Suprapubic skin (tissue), 3 donors: ENCODE results near the gene RALGDS.

Source experiments
- POLR2A ChIP-seq, 2 donors: fragments of 450-650 bp; IDR thresholded peaks; one replicate each; pipeline ENCODE4 v1.6.1; 2017; ENCODE audit warnings: antibody characterized with exemption in 2 of 2, mild to moderate bottlenecking in 2 of 2, moderate library complexity in 2 of 2
- TF ChIP-seq, protein P1 (sequence below), 2 donors: fragments of 200-600 bp in 1 of 2; fragments of 450-650 bp in 1 of 2; sonication (generic) in 1 of 2; IDR thresholded peaks; one replicate each; pipeline ENCODE4 v1.5.1; 2016 to 2019; ENCODE audit warnings: antibody characterized with exemption in 2 of 2, mild to moderate bottlenecking in 1 of 2, moderate library complexity in 1 of 2

DNA sequence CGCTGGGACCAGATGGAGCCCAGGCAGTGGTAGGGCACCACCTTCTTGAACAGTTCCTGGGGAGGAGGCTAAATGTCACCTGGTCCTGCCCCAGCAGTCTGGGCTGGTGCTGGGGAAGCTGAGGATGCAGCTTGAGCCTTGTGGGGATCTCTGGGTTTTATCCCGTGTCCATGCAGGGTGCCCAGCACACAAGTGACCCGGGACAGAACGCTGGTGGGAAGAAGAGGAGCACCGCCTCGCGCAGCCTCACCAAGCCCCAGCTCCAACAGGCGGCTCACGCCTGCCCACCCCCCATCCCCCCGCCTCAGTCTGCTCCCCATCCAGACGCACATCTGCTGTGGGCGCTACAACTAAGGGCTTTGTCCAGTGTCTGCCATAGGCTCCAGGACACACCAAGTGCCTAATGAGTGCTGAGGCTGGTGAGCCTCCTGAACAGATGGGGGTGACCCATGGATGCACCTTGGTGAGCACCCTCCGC lies 13.8 kb downstream of the RALGDS start:
- TF ChIP-seq, protein P1, sequence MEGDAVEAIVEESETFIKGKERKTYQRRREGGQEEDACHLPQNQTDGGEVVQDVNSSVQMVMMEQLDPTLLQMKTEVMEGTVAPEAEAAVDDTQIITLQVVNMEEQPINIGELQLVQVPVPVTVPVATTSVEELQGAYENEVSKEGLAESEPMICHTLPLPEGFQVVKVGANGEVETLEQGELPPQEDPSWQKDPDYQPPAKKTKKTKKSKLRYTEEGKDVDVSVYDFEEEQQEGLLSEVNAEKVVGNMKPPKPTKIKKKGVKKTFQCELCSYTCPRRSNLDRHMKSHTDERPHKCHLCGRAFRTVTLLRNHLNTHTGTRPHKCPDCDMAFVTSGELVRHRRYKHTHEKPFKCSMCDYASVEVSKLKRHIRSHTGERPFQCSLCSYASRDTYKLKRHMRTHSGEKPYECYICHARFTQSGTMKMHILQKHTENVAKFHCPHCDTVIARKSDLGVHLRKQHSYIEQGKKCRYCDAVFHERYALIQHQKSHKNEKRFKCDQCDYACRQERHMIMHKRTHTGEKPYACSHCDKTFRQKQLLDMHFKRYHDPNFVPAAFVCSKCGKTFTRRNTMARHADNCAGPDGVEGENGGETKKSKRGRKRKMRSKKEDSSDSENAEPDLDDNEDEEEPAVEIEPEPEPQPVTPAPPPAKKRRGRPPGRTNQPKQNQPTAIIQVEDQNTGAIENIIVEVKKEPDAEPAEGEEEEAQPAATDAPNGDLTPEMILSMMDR (IDR thresholded peaks at IDR 0.05), result no peak
- no peak for TF ChIP-seq POLR2A (IDR thresholded peaks at IDR 0.05)
